ENCODE measurements around the gene CXCL16. TPM values are rescaled to one million over a fixed set of nuclear protein-coding genes. Genes with fewer than 3 reads are reported as not detected.

Gene CXCL16
- total and polyA plus RNA-seq, 2 of the 13 experiments (the other 11 are each of a cell fraction or from before 2014, with no cell fraction given): 9.4 to 101 TPM

GRCh38 chr17:4759776-4760236 is 20.1 kb upstream of the CXCL16 start (continued):
- TF ChIP-seq GLMP (CRISPR knock-in tag; IDR thresholded peaks at IDR 0.05; ENCODE audit: borderline replicate concordance): no peak
- TF ChIP-seq SIX4 (CRISPR knock-in tag; IDR thresholded peaks at IDR 0.05): no peak
- no peak for TF ChIP-seq PAF1 (CRISPR knock-in tag; IDR thresholded peaks at IDR 0.05)
- TF ChIP-seq ETS1 (CRISPR knock-in tag; IDR thresholded peaks at IDR 0.05): no peak
- peak; percentile 36; the same call in 1 of the 2 replicates for TF ChIP-seq ADNP (CRISPR knock-in tag; IDR thresholded peaks at IDR 0.05)
- no peak for TF ChIP-seq ZNF20 (CRISPR knock-in tag; IDR thresholded peaks at IDR 0.05)
- TF ChIP-seq, protein P1, sequence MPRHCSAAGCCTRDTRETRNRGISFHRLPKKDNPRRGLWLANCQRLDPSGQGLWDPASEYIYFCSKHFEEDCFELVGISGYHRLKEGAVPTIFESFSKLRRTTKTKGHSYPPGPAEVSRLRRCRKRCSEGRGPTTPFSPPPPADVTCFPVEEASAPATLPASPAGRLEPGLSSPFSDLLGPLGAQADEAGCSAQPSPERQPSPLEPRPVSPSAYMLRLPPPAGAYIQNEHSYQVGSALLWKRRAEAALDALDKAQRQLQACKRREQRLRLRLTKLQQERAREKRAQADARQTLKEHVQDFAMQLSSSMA (CRISPR knock-in tag; IDR thresholded peaks at IDR 0.05): no peak
- TF ChIP-seq ZNF564 (CRISPR knock-in tag; IDR thresholded peaks at IDR 0.05): no peak
- peak; percentile 30; the same call in 1 of the 2 replicates for TF ChIP-seq TFDP1 (CRISPR knock-in tag; IDR thresholded peaks at IDR 0.05; ENCODE audit: borderline replicate concordance)
- no peak for TF ChIP-seq SRSF9 (IDR thresholded peaks at IDR 0.05; ENCODE audit: borderline replicate concordance, insufficient read depth, low read depth, low read length, poor library complexity, severe bottlenecking)
- TF ChIP-seq, protein P2, sequence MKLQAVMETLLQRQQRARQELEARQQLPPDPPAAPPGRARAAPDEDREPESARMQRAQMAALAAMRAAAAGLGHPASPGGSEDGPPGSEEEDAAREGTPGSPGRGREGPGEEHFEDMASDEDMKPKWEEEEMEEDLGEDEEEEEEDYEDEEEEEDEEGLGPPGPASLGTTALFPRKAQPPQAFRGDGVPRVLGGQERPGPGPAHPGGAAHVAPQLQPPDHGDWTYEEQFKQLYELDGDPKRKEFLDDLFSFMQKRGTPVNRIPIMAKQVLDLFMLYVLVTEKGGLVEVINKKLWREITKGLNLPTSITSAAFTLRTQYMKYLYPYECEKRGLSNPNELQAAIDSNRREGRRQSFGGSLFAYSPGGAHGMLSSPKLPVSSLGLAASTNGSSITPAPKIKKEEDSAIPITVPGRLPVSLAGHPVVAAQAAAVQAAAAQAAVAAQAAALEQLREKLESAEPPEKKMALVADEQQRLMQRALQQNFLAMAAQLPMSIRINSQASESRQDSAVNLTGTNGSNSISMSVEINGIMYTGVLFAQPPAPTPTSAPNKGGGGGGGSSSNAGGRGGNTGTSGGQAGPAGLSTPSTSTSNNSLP (IDR thresholded peaks at IDR 0.05; ENCODE audit: low read depth, low read length): peak; percentile 97
- peak; percentile 91 for TF ChIP-seq TBX3 (IDR thresholded peaks at IDR 0.05; ENCODE audit: borderline replicate concordance)
- TF ChIP-seq KAT2B (IDR thresholded peaks at IDR 0.05; ENCODE audit: borderline replicate concordance, low read depth, low read length): no peak
- no peak for TF ChIP-seq GTF2F1 (IDR thresholded peaks at IDR 0.05; ENCODE audit: low read length)
- TF ChIP-seq SRY (CRISPR knock-in tag; IDR thresholded peaks at IDR 0.05): no peak
- TF ChIP-seq ZNF138 (CRISPR knock-in tag; IDR thresholded peaks at IDR 0.05; ENCODE audit: low read depth): no peak
- peak; percentile 87 for TF ChIP-seq NR2C2 (CRISPR knock-in tag; IDR thresholded peaks at IDR 0.05; ENCODE audit: borderline replicate concordance)
- no peak for TF ChIP-seq ZNF101 (CRISPR knock-in tag; IDR thresholded peaks at IDR 0.05; ENCODE audit: borderline replicate concordance, low read depth)
- no peak for TF ChIP-seq MAF1 (CRISPR knock-in tag; IDR thresholded peaks at IDR 0.05; ENCODE audit: borderline replicate concordance)
- TF ChIP-seq LCORL (IDR thresholded peaks at IDR 0.05): no peak; the same call in 1 of the 2 replicates
- TF ChIP-seq LCORL (CRISPR knock-in tag; IDR thresholded peaks at IDR 0.05): peak; percentile 93
- TF ChIP-seq ZNF337 (CRISPR knock-in tag; IDR thresholded peaks at IDR 0.05; ENCODE audit: borderline replicate concordance, low read depth): no peak
- TF ChIP-seq, protein P3, sequence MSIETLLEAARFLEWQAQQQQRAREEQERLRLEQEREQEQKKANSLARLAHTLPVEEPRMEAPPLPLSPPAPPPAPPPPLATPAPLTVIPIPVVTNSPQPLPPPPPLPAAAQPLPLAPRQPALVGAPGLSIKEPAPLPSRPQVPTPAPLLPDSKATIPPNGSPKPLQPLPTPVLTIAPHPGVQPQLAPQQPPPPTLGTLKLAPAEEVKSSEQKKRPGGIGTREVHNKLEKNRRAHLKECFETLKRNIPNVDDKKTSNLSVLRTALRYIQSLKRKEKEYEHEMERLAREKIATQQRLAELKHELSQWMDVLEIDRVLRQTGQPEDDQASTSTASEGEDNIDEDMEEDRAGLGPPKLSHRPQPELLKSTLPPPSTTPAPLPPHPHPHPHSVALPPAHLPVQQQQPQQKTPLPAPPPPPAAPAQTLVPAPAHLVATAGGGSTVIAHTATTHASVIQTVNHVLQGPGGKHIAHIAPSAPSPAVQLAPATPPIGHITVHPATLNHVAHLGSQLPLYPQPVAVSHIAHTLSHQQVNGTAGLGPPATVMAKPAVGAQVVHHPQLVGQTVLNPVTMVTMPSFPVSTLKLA (IDR thresholded peaks at IDR 0.05): peak; percentile 87
- no peak for TF ChIP-seq PRMT3 (CRISPR knock-in tag; IDR thresholded peaks at IDR 0.05; ENCODE audit: borderline replicate concordance, low read depth)

All from HepG2 (cell line).